ENCODE data around the gene C2orf78.

GRCh38 chr2:73823916-73824523 is 40.0 kb downstream of the C2orf78 start:
- TF ChIP-seq POLR2A (IDR thresholded peaks at IDR 0.05) (no peak), CTCF (IDR thresholded peaks at IDR 0.05) (peak; percentile 23 to 86 (median 77))
